HS-5 (cell line): ENCODE results near the gene GARIN5B.

Source experiments
- DNase-seq: peaks from one replicate; pipeline ENCODE4 v3.0.0-alpha.2; 2012; ENCODE audit warnings: low read depth

The GARIN5B gene

DNA sequence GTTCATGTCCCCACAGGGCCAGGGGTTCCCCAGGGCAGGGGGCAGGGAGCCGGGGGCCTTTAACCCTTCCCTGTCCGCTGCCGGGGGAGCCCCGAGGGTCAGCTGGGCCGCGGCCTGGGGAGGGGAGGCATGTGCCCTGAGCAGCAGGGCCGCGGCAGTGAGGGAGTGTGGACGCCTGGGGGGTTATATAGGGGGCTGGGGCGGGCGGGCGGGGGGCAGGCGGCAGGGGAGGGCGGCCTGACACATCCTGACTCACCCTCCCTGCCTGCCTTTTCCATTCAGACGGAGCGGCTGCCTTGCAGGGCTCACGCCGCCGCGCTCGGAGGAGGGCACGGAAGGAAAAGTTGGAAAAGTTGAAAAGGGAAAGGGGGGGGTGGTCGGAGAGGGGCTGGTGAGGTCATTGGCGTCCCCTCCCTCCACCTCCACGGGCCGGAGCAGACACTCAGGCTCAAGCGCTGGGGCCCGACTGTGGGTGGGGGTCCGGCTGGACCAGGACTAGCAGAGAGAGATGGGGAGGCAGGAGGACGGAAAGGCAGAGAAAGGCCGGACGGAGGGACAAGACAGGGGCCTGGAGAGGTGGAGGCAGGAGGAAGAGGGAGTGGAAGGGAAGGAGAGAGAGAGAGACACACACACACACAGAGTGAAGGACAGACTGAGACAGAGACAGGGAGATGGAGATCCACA, 7.4 kb upstream of the GARIN5B start, which contains the start of gene IL11:
Gene IL11 (minus strand): TSS at position 159 of the 684 bp plus-strand sequence. CDS start 153 bp downstream, at position 6.
- DNase-seq, result no peak

DNA sequence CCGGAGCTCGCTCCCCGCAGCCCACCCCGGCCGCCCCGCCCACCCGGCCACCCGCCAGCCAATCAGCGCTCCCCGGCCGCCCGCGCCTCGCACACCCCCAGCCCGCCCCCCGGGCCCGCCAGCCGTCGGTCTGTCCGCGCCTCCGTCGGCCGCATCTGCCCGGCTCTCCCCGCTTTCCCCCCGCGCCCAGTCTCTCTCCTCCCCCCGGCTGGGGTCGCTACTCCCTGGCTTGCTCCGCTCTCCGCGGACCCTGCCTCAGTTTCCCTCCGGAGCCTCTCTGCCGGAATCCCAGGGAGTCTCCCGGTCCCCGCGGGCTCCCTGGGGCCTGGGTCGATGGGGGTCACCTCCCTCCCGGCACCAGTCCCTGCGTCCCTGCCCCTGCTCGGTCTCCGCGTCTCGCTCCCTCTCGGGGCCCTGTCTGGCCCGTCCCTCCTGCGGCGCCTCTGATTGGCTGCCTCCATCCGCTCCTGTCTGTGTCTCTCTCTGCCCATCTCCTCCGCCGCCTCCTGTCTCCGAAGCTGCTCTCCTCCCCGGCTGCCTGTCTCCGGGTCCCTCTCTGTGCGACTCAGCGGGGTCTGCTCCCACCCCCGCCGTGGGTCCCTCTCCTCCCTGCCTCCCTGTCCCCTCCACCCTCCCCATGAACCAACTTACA, 6.7 kb upstream of the GARIN5B start:
- DNase-seq, result peak; percentile 37

- DNase-seq, result no peak
These were observed 5.9 kb upstream of the GARIN5B start for GRCh38 chr19:55368701-55369563.

DNA sequence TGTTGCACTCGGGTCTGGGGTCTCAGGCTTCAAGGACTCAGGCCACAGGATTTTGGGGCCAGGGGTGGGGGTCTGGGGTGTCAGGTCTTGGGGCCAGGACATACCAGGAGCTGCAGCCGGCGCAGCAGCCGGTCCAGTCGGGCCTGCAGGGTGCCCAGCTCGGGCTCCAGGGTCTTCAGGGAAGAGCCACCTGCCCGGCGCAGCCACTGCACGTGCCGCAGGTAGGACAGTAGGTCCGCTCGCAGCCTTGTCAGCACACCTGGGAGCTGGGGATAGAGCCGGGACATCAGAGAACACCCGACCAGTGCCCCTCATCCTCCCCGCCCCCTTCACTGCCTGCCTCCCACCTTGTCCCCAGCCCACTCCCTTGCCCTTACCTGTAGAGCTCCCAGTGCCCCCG, 5.0 kb upstream of the GARIN5B start:
- DNase-seq, result no peak

GRCh38 chr19:55366790-55367189, 3.7 kb upstream of the GARIN5B start:
- DNase-seq, result no peak

GRCh38 chr19:55365964-55366363, 2.9 kb upstream of the GARIN5B start:
- no peak for DNase-seq

DNA sequence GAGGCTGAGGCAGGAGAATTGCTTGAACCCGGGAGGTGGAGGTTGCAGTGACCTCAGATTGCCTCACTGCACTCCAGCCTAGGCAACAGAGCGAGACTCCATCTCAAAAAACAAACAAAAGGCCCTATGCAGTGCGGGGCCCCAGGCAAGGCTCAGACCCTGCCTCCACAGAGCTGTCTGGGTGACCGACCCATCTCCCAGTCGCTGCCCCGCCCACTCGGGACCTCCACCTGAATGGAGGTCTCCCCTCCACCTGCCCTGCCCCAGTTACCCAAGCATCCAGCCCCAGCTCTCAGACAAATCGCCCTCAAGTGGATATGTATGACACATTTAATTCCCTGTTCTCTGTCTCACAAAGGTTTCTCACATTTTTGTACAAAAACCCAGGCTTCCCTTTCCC, 2.2 kb upstream of the GARIN5B start:
- no peak for DNase-seq

GRCh38 chr19:55362174-55362989, 678 bp downstream of the GARIN5B start:
- DNase-seq, result no peak

DNA sequence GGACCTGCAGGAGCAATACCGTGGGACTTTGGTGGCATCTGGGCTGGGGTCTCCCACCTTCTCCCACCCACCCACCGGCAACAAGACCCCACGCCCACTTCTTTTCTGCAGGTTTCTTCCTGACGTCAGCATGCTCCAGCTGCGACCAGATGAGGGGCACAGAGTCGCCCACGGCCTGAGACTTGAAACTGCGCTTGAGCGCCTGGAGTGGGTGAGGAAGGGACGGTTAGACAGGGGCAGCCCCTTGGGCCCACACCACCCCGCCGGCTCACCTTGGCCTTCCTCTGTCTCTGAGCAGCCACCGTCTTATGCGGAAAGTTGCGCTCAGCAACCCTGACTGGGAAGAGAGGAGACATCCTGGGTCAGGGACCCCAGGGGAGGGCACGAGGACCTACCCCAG, 2.2 kb downstream of the GARIN5B start:
- DNase-seq, result no peak

DNA sequence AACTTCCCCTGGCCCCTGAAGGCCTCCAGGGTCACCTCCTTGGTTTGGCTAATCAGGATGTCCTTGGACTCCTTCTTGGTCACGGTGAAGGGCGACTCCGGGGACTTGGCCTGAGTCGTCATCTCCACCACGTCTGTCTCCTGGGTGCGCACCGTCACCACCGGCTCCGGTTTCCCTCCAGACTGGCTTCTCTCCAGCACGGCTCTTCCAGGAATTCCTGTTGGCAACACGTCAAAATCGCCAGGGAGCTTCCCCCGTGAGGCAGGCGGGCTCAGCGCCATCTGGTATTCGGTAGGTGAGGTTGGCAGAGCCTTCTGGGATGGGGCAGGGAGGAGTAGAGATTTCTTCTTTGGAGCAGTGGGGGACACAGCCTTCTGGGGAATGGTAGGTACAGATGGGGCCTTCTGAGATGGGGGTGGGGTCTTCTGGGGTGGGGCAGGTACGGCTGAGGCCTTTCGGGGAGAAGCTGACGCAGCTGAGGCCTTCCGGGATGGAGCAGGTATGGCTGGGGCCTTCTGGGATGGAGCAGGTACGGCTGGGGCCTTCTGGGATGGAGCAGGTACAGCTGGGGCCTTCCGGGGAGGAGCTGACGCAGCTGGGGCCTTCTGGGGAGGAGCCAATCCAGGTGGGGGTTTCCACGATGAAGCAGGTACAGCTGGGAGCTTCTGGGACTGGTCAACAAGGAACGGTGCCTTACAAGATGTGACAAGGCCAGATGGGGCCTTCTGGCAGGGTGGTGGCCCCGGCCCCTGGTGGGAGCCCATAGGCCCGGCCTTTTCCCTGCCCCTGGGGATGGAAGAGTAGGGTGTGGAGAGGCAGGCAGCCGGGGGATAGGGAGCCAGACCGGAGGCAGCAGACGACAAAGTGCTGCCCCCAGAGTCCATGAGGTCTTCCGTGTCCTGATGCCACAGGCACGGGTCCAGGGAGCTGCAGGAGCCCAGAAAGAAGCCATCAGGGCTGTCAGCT, 3.8 kb downstream of the GARIN5B start:
- no peak for DNase-seq

- DNase-seq, result no peak
These were observed 4.6 kb downstream of the GARIN5B start for GRCh38 chr19:55358493-55358892.

DNA sequence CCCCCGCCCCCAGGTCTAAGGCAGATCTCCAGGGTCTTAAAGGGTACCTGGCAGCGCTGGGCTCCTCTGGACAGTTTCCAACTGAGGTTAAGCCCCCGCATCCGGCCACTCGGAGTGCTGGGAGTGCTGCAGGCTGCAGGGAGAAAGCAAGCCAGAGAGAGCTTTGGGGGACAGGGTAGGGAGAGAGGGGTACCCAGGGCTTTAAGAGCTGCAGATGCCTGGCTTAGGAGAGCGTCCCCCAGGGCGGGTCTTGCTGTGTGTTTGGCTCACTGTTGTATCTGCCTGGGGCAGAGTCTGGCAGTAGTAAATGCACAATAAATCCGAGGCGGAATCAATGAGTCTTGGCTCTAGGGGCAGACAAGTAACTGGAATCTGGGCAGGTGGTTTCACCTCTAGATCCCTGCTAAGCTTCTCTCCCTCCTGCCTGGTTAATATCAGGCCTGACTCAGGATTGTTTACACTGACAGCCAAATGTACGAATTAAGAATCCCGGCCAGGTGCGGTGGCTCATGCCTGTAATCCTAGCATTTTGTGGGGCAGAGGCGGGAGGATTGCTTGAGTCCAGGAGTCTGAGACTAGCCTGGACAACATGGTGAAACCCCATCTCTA, 7.7 kb downstream of the GARIN5B start:
- no peak for DNase-seq

DNA sequence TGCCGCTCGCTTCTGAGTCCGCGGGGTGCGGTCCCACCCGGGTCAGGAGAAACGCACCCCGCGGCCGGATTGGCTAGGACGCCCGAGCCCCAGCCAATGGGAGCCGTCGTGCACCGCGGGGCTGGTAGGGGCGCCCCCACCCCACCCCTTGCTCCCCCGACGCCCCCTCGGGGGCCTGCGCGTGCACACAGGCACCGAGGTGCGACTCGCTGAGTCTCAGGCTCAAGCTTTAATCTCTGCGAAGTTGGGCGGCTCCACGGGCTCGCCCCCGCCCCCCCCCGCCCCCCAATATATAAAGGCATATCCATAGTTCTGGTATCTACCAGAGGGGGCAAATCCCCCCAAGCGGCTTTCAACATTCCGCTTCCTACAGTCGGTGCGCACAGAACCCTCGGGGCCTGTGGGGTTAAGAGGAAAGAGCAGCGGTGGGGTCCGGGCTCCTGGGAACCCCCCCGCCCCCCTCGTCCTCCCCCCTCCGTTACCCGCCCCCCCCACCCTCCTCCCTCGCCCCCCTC, 8.3 kb downstream of the GARIN5B start, which contains the start of gene COX6B2:
Gene COX6B2 (minus strand): TSS at position 22 of the 515 bp plus-strand sequence. CDS start 198 bp downstream, outside the sequence.
- DNase-seq, result no peak

- DNase-seq, result no peak
These were observed 9.0 kb downstream of the GARIN5B start for GRCh38 chr19:55353803-55354697.

GRCh38 chr19:55353356-55353802, 9.7 kb downstream of the GARIN5B start:
- DNase-seq, result no peak

- no peak for DNase-seq
These were observed 10.4 kb downstream of the GARIN5B start for GRCh38 chr19:55352549-55353145.

DNA sequence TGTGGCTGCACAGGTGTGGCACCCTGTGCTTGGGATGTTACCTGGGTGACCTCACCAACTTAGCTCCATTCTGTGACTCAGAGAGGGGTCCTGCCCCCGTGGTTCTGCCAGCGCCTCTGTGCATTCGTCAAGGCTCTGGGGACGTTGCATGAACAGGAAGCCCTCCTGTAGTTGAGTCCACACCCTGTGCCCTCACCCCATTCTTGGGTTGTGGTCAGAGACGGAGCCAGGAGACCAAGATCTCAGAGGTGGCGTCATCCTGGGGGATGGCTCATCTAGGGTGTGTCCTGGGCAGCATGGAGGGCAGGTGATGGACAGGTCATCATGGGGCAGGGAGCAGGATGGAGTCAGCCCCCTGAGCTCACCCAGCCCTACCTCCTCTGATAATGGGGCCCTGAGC, 11.0 kb downstream of the GARIN5B start:
- no peak for DNase-seq

GRCh38 chr19:55350620-55351315, 12.3 kb downstream of the GARIN5B start:
- DNase-seq, result no peak
